GM12865 (cell line): ENCODE results near the gene BMPR2.
"Not testable (repeated sequence)": the region's sequence is repeated elsewhere in the genome, so short reads cannot be mapped to it uniquely, and the experiment has no call there.

Experiments
- DNase-seq: peaks from one replicate; pipeline ENCODE4 v3.0.0; 2010; ENCODE audit warnings: low read depth
- H3K4me3 ChIP-seq: 2 replicates; pipeline ENCODE4 v1.5.1; 2011; ENCODE audit warnings: mild to moderate bottlenecking, low read depth, low read length, control low read depth
- CTCF ChIP-seq: IDR thresholded peaks from 2 replicates; pipeline ENCODE4 v1.5.1; 2011; ENCODE audit warnings: low read length, control low read depth, low read depth, inconsistent platforms; ENCODE audit not compliant: insufficient read depth; ENCODE audit errors: missing control alignments

BMPR2 gene

DNA sequence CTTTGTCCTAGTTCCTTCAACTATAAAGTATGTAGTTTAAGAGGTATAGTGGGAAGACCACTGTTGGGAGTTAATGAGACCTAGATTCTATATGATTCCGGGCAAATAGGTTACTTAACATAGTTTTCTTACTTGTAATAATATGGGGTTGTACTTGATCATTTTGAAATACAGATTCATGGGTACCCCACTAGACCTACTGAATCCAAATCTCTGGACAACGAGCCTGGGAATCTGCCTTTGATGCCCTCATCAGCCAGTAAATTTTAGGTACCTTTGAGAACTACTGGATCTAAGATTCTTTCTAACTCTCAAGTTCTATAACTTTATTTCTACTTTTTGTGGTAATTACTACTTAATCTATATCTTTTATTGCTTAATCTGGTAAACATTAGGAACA, 6.6 kb downstream of the BMPR2 start:
- no peak for TF ChIP-seq CTCF

GRCh38 chr2:202386495-202386894, 10.4 kb downstream of the BMPR2 start:
- H3K4me3 ChIP-seq, DNase-seq: not testable (repeated sequence)

More for the DNA sequence above, 6.6 kb downstream of the BMPR2 start:
- no peak for DNase-seq
- H3K4me3 ChIP-seq = no peak overlapping the region

DNA sequence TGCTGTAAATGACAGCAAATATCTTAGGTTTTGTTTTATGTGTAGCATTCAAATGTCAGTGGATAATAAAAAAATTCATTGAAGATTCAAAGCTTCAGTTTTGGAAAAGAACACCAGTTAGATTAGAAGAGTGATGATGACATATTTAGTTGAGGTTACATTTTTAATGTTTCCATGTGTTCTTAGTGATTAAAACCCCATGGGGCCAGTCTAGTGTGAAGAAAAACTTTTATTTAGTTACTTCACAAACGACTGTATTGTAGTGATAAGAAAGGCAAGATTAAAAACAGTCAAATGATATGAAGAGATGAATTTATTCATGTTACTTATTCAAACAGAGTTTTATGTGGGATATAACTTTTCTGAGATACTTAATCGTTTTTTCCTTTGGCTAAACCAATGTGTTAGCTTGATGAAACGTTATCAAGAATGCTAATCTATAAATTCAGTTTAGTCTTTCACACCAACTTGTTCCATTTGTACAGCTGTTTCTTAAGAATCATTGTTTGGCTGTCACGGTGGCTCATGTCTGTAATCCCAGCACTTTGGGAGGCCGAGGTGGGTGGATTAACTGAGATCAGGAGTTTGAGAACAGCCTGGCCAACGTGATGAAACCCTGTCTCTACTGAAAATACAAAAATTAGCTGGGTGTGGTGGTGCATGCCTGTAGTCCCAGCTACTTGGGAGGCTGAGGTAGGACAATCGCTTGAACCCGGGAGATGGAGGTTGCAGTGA, 11.6 kb downstream of the BMPR2 start:
- H3K4me3 ChIP-seq = no peak overlapping the region
- TF ChIP-seq CTCF = no peak
- no peak for DNase-seq

DNA sequence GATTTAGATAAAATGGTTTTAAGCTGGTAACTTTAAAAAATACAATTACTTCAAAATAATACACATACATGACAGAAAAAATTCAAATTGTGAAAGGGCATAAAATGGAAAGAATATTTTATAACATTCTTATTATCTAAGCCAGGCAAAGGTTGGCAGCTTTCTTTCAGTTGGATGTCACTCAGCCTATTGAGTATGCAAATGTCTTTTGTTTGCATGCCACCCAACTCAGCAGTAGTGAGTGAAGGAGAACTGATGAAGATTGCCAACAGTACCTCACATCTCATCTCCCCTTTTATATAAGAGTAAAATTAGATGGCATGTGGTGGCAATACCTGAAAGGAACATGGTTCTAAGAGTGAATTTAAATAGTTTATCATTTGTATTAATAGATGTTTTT, 24.8 kb downstream of the BMPR2 start:
- TF ChIP-seq CTCF = no peak
- DNase-seq = no peak
- H3K4me3 ChIP-seq = no peak overlapping the region

GRCh38 chr2:202405798-202406197, 29.7 kb downstream of the BMPR2 start:
- no peak for TF ChIP-seq CTCF
- peak; percentile 9 for DNase-seq
- no peak overlapping the region for H3K4me3 ChIP-seq

DNA sequence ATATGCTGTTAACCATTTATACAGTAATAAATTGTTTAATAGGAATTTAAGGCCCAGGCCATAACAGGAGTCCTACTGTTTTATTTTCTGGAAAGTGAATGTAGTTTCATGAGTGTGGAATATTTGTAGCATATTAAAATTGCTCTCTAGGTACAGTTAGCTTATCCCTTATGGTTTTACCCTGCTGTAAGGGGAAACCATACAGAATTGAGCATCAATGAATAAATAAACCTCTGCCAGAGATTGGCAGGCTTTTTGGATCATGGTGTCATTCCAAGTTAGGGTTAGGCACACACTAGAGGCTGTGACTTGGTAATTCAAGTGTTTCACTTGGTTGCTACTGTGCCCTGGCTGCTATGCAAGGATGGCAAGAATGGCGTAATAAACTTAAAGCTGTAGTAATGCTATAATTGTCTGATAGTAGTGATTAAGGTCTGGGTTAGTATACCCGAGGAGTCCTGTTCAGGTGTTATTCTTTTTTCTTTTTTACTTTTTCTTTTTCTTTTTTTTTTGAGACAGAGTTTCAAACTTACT, 30.4 kb downstream of the BMPR2 start:
- H3K4me3 ChIP-seq = no peak overlapping the region
- no peak for DNase-seq
- no peak for TF ChIP-seq CTCF

GRCh38 chr2:202408546-202409140, 32.5 kb downstream of the BMPR2 start:
- TF ChIP-seq CTCF = no peak
- DNase-seq = no peak
- H3K4me3 ChIP-seq = no peak overlapping the region
